Activated T-helper 9 cell treated with anti-CD3 and anti-CD28 coated beads, Interleukin-2, amount 50 U/mL, for 16 hours (primary cell): ENCODE measurements around the gene APOBEC2.
A peak's percentile ranks its signal among the peaks of the same experiment; 100 is the strongest.

Experiments
- DNase-seq: peaks from one replicate; pipeline ENCODE4 v3.0.0-alpha.2; 2020; ENCODE audit warnings: low read depth

APOBEC2 gene

GRCh38 chr6:41037107-41037900 is 15.7 kb upstream of the APOBEC2 start:
- no peak for DNase-seq

GRCh38 chr6:41038205-41038604 is 14.8 kb upstream of the APOBEC2 start:
- DNase-seq = no peak

- peak; percentile 7 for DNase-seq
Observed at GRCh38 chr6:41039060-41039998, 13.7 kb upstream of the APOBEC2 start, which contains the start of gene UNC5CL. Gene UNC5CL (minus strand): TSS chr6:41039221. CDS start chr6:41035074, 4,147 bp downstream.

GRCh38 chr6:41040101-41040939 is 12.7 kb upstream of the APOBEC2 start:
- DNase-seq = no peak

- DNase-seq = no peak
Observed at GRCh38 chr6:41040940-41041536, 12.0 kb upstream of the APOBEC2 start.

GRCh38 chr6:41042226-41043055 is 10.6 kb upstream of the APOBEC2 start, which contains the start of gene TSPO2:
Gene TSPO2 (plus strand): TSS chr6:41042467. CDS start chr6:41042986, 519 bp downstream.
- no peak for DNase-seq

- DNase-seq = no peak
Observed at GRCh38 chr6:41043151-41043550, 9.9 kb upstream of the APOBEC2 start.

GRCh38 chr6:41045664-41046063 is 7.3 kb upstream of the APOBEC2 start:
- no peak for DNase-seq

- no peak for DNase-seq
Observed at GRCh38 chr6:41046084-41046483, 6.9 kb upstream of the APOBEC2 start.

GRCh38 chr6:41047306-41047705 is 5.7 kb upstream of the APOBEC2 start:
- DNase-seq = no peak

GRCh38 chr6:41047745-41048732 is 5.0 kb upstream of the APOBEC2 start:
- no peak for DNase-seq

GRCh38 chr6:41049521-41049920 is 3.5 kb upstream of the APOBEC2 start:
- DNase-seq = no peak

GRCh38 chr6:41049955-41050354 is 3.0 kb upstream of the APOBEC2 start:
- DNase-seq = no peak

GRCh38 chr6:41050536-41050935 is 2.5 kb upstream of the APOBEC2 start:
- DNase-seq = no peak

GRCh38 chr6:41051873-41052272 is 1.1 kb upstream of the APOBEC2 start:
- DNase-seq = no peak

GRCh38 chr6:41054511-41054910 is 1.5 kb downstream of the APOBEC2 start:
- DNase-seq = no peak

GRCh38 chr6:41055149-41055548 is 2.1 kb downstream of the APOBEC2 start:
- no peak for DNase-seq

GRCh38 chr6:41056768-41057490 is 3.9 kb downstream of the APOBEC2 start:
- no peak for DNase-seq

- no peak for DNase-seq
Observed at GRCh38 chr6:41058783-41059181, 5.8 kb downstream of the APOBEC2 start.
